B cell (primary cell): ENCODE results near the gene APOL2. TPM values are rescaled to one million over a fixed set of nuclear protein-coding genes. Genes with fewer than 3 reads are reported as not detected.

Source experiments
- ATAC-seq: fragments of 200-7000 bp; cut with Tn5 transposase; one replicate; pipeline ENCODE4 v1.10.0; 2021; ENCODE audit warnings: low read depth, mild to moderate bottlenecking, moderate number of reproducible peaks, moderate library complexity
- CTCF ChIA-PET: fragments of 350-600 bp; sonication (Branson Sonifier 250); formaldehyde crosslinking; loops from one replicate; lab custom pipeline; 2021; ENCODE audit warnings: antibody characterized with exemption, inconsistent platforms; lab: Charles Lee
- POLR2A ChIA-PET: fragments of 350-600 bp; sonication (Branson Sonifier 250); formaldehyde crosslinking; loops from one replicate; lab custom pipeline; 2021; ENCODE audit warnings: antibody characterized with exemption; lab: Charles Lee
- DNase-seq: peaks from one replicate; pipeline ENCODE4 v3.0.0; 2013
- H2AFZ ChIP-seq: 2 replicates; pipeline ENCODE4 v1.6.1; 2012; ENCODE audit warnings: mild to moderate bottlenecking, low read depth, low read length; ENCODE audit not compliant: insufficient read depth, poor library complexity, severe bottlenecking
- H3K27ac ChIP-seq, 2 donors: 1 replicate in 1 of 2; 2 replicates in 1 of 2; pipeline ENCODE4 v1.5.1; 2012 to 2013; ENCODE audit warnings: low read length in 2 of 2, mild to moderate bottlenecking in 2 of 2, moderate library complexity in 1 of 2
- H3K27me3 ChIP-seq, 4 experiments: fragments of 200-600 bp in 1 of 4; sonication (generic) in 1 of 4; replicated peaks in 1 of 4; 1 replicate in 2 of 4; 2 replicates in 2 of 4; pipeline versions ENCODE4 v1.6.1 to v1.7.0; 2013 to 2016; ENCODE audit warnings: low read length in 3 of 4, mild to moderate bottlenecking in 2 of 4, mixed read lengths in 1 of 4, moderate library complexity in 1 of 4; ENCODE audit not compliant: insufficient read depth in 4 of 4, control insufficient read depth in 3 of 4; ENCODE audit errors: control extremely low read depth in 1 of 4
- H3K36me3 ChIP-seq, 2 experiments: replicated peaks in 1 of 2; 1 replicate in 1 of 2; 2 replicates in 1 of 2; pipeline versions ENCODE4 v1.6.1 to v1.7.1; 2013; ENCODE audit warnings: low read length in 1 of 2; ENCODE audit not compliant: insufficient read depth in 2 of 2, control insufficient read depth in 1 of 2; ENCODE audit errors: control extremely low read depth in 1 of 2, extremely low read depth in 1 of 2
- H3K4me1 ChIP-seq, 2 donors: fragments of 200-600 bp in 1 of 2; sonication (generic) in 1 of 2; 1 replicate in 1 of 2; 2 replicates in 1 of 2; pipeline versions ENCODE4 v1.5.1 to v1.6.1; 2013 to 2017; ENCODE audit warnings: low read length in 2 of 2; ENCODE audit not compliant: control insufficient read depth in 2 of 2, insufficient read depth in 2 of 2
- H3K4me2 ChIP-seq: replicated peaks from 2 replicates; pipeline ENCODE3; 2012; ENCODE audit warnings: mild to moderate bottlenecking, low read depth, low read length; ENCODE audit not compliant: poor library complexity, severe bottlenecking
- H3K4me3 ChIP-seq, 5 experiments: fragments of 200-600 bp in 1 of 5; sonication (generic) in 1 of 5; 1 replicate in 3 of 5; 2 replicates in 2 of 5; pipeline versions ENCODE4 v1.5.1 to v1.7.0; 2011 to 2016; ENCODE audit warnings: low read length in 4 of 5, mild to moderate bottlenecking in 4 of 5, low read depth in 2 of 5, control low read depth in 1 of 5, moderate library complexity in 1 of 5; ENCODE audit not compliant: insufficient read depth in 1 of 5; ENCODE audit errors: control extremely low read depth in 1 of 5, extremely low read depth in 1 of 5
- H3K79me2 ChIP-seq: fragments of 200-600 bp; sonication (generic); one replicate; pipeline ENCODE4 v1.6.0; 2016; ENCODE audit warnings: low read length; ENCODE audit not compliant: control insufficient read depth, insufficient read depth
- H3K9ac ChIP-seq: fragments of 200-600 bp; sonication (generic); 2 replicates; pipeline ENCODE4 v1.6.1; 2017; ENCODE audit warnings: mild to moderate bottlenecking, low read length, moderate library complexity
- H3K9me3 ChIP-seq, 3 donors: one replicate each; pipeline versions ENCODE4 v1.6.1 to v1.7.1; 2013; ENCODE audit warnings: low read length in 2 of 3; ENCODE audit not compliant: control insufficient read depth in 2 of 3, insufficient read depth in 1 of 3; ENCODE audit errors: control extremely low read depth in 1 of 3
- H4K20me1 ChIP-seq: 2 replicates; pipeline ENCODE4 v1.6.0; 2012; ENCODE audit warnings: mild to moderate bottlenecking, low read length; ENCODE audit not compliant: insufficient read depth, control insufficient read depth, poor library complexity, severe bottlenecking
- H3K27ac Mint-ChIP-seq: one replicate; pipeline ENCODE4 v1.8.0; 2021; ENCODE audit warnings: mixed read lengths
- H3K27me3 Mint-ChIP-seq: one replicate; pipeline ENCODE4 v1.8.0; 2021; ENCODE audit warnings: mixed read lengths
- H3K4me1 Mint-ChIP-seq: one replicate; pipeline ENCODE4 v1.8.0; 2021; ENCODE audit warnings: mixed read lengths
- H3K4me3 Mint-ChIP-seq: one replicate; pipeline ENCODE4 v1.8.0; 2021; ENCODE audit warnings: mixed read lengths
- H3K9me3 Mint-ChIP-seq: one replicate; pipeline ENCODE4 v1.8.0; 2022; ENCODE audit warnings: mixed read lengths; ENCODE audit not compliant: insufficient read depth
- CTCF ChIP-seq: fragments of 200-600 bp; IDR thresholded peaks from one replicate; pipeline ENCODE4 v1.8.0; 2022; ENCODE audit warnings: antibody characterized with exemption, mild to moderate bottlenecking
- EZH2 ChIP-seq: IDR thresholded peaks from 2 replicates; pipeline ENCODE4 v1.6.1; 2012; ENCODE audit warnings: borderline replicate concordance, low read depth, mild to moderate bottlenecking, moderate library complexity, low read length; ENCODE audit not compliant: insufficient read depth, poor library complexity, severe bottlenecking
- WGBS: methylation state at CpG from one replicate; pipeline ENCODE4 v1.1.5; 2013; ENCODE audit warnings: missing lambda C conversion rate; ENCODE audit not compliant: insufficient coverage; 5-methylcytosine and 5-hydroxymethylcytosine counted together
- intact Hi-C: fragments of 100-400 bp; cut with micrococcal nuclease; formaldehyde crosslinking; loops from one replicate; pipeline ENCODE4 v1.10.0; 2022
- polyA plus RNA-seq: library from polyadenylated mRNA; depleted of rRNA; stranded (reverse); fragments of >200 nt; gene quantifications from 2 replicates; pipeline ENCODE4 v1.2.3, GENCODE V29; 2012
- total RNA-seq, 2 donors: library from RNA; stranded (reverse); fragments of 120-200 nt in 1 of 2; gene quantifications; 1 replicate in 1 of 2; 2 replicates in 1 of 2; pipeline versions ENCODE4 v1.2.3 to v1.2.4, GENCODE V29; 2013 to 2022

Gene APOL2
- total and polyA plus RNA-seq, 2 donors (not counting 1 experiment from before 2014, with no cell fraction given), result 29.4 to 60.6 TPM

GRCh38 chr22:36180038-36180880 is 59.1 kb downstream of the APOL2 start:
- Histone ChIP-seq H3K4me2 (no peak overlapping the region), H3K4me1 (peaks cover 0 to 5% of the 10 kb centered on the region in 2 donors), H4K20me1 (no peaks in the 10 kb centered on the region), H3K9me3 (no peaks in the 10 kb centered on the region), H3K4me3 (no peak overlapping the region), H3K36me3 (no peaks in the 10 kb centered on the region), H3K27ac (no peak overlapping the region), H3K79me2 (no peaks in the 10 kb centered on the region), H3K27me3 (no peaks in the 10 kb centered on the region), H2AFZ (no peak overlapping the region), H3K9ac (no peak overlapping the region)
- ChIA-PET CTCF (interaction anchor here (0.5 to 12.3 kb wide), 14 partner anchors 9 to 549 kb away, joined by 3 to 182 read pairs (median 5); partner anchors contain the start of genes APOL2 and APOL3), POLR2A (interaction anchor here (1.2 kb wide), 1 partner anchor 35 kb away, joined by 3 read pairs; no protein-coding TSS in a partner anchor)
- peak; percentile 98 for ATAC-seq
- intact Hi-C loops, result loop anchor here (1.0 to 2.0 kb wide), 2 partner anchors 23 to 114 kb away; no protein-coding TSS in a partner anchor
- no peak overlapping the region for H3K4me3 Mint-ChIP-seq
- TF ChIP-seq EZH2 (no peak), CTCF (peak; percentile 91)
- WGBS, result 59% methylated on average over 20 of the region's 22 CpGs
- H3K27ac Mint-ChIP-seq, result no peak overlapping the region
- DNase-seq, result peak; percentile 86
- peaks cover 3% of the 10 kb centered on the region for H3K27me3 Mint-ChIP-seq
- no peaks in the 10 kb centered on the region for H3K9me3 Mint-ChIP-seq
- H3K4me1 Mint-ChIP-seq, result peaks cover 5% of the 10 kb centered on the region

GRCh38 chr22:36177160-36177559 is 62.2 kb downstream of the APOL2 start:
- H3K9me3 Mint-ChIP-seq, result no peaks in the 10 kb centered on the region
- Histone ChIP-seq H3K4me2 (no peak overlapping the region), H3K27me3 (no peaks in the 10 kb centered on the region), H3K9ac (no peak overlapping the region), H4K20me1 (no peaks in the 10 kb centered on the region), H3K27ac (no peak overlapping the region), H3K4me1 (peaks cover 0 to 5% of the 10 kb centered on the region in 2 donors), H3K79me2 (no peaks in the 10 kb centered on the region), H2AFZ (no peak overlapping the region), H3K4me3 (no peak overlapping the region), H3K9me3 (no peaks in the 10 kb centered on the region), H3K36me3 (no peaks in the 10 kb centered on the region)
- peaks cover 5% of the 10 kb centered on the region for H3K4me1 Mint-ChIP-seq
- WGBS, result 81% methylated on average over 2 of the region's 3 CpGs
- DNase-seq (no peak), ATAC-seq (no peak)
- H3K27me3 Mint-ChIP-seq, result no peaks in the 10 kb centered on the region
- intact Hi-C loops, result no loop called here
- no peak overlapping the region for H3K27ac Mint-ChIP-seq
- ChIA-PET POLR2A (no interaction called here), CTCF (interaction anchor here (1.8 to 12.3 kb wide), 5 partner anchors 17 to 246 kb away, joined by 5 to 182 read pairs (median 9); partner anchors contain the start of gene APOL3)
- no peak overlapping the region for H3K4me3 Mint-ChIP-seq
- TF ChIP-seq CTCF (no peak), EZH2 (no peak)
